GM20000 (cell line): ENCODE results near the gene FAM204A.

Experiments used
- DNase-seq: peaks from one replicate; pipeline ENCODE4 v3.0.0; 2012; ENCODE audit warnings: low spot score
- TF ChIP-seq, protein P1 (sequence below): IDR thresholded peaks from 2 replicates; pipeline ENCODE4 v1.5.1; 2012; ENCODE audit warnings: mild to moderate bottlenecking, control low read depth; ENCODE audit errors: extremely low read depth, missing control alignments

The FAM204A gene

DNA sequence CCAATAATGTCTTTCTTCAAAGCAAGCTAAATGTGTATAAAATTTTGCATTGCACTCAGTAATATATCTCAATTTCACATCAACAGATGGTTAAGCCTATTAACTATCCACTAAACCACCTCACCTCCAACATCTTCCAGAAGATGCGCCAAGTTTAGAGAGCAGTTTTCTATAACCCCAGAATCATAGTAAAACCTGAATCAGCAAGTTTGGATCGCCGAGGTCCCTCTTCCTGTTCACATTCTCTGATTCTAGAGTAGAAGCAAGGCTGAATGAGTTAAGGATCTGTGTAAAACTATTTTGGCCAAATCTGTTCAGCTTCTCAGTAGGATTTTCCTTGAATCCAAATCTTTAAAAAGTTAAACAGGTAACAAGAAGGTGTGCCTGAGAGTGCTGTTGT lies 1.4 kb upstream of the FAM204A start:
- DNase-seq, result no peak
- TF ChIP-seq, protein P1, sequence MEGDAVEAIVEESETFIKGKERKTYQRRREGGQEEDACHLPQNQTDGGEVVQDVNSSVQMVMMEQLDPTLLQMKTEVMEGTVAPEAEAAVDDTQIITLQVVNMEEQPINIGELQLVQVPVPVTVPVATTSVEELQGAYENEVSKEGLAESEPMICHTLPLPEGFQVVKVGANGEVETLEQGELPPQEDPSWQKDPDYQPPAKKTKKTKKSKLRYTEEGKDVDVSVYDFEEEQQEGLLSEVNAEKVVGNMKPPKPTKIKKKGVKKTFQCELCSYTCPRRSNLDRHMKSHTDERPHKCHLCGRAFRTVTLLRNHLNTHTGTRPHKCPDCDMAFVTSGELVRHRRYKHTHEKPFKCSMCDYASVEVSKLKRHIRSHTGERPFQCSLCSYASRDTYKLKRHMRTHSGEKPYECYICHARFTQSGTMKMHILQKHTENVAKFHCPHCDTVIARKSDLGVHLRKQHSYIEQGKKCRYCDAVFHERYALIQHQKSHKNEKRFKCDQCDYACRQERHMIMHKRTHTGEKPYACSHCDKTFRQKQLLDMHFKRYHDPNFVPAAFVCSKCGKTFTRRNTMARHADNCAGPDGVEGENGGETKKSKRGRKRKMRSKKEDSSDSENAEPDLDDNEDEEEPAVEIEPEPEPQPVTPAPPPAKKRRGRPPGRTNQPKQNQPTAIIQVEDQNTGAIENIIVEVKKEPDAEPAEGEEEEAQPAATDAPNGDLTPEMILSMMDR, result no peak

- DNase-seq, result no peak
- TF ChIP-seq, protein P1, result no peak
Measured at GRCh38 chr10:118343115-118343514, 991 bp upstream of the FAM204A start.

- no peak for DNase-seq
- TF ChIP-seq, protein P1, result no peak
Measured at GRCh38 chr10:118342638-118343020, 505 bp upstream of the FAM204A start.

DNA sequence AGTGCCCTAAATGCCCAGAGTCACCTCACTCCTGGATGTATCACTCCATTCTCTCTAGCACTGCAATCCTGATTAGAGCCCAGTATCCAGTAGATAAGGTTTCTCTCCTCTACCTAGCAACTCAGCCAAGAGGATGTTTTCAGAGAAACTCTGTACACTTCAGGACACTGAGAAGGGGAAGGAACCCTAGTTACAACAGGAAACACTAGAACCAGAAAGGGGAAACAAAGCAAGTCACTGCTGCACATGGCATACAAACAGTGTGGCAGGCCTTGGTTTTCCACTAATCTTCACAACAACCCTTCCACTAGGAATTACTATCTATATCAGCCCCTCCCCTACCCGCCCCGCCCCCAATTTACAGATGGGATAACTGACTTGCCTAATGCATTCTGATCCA lies 1.6 kb downstream of the FAM204A start:
- peak; percentile 5 for DNase-seq
- TF ChIP-seq, protein P1, result no peak

- DNase-seq, result no peak
- TF ChIP-seq, protein P1, result no peak
Measured at GRCh38 chr10:118339111-118339510, 3.0 kb downstream of the FAM204A start.

DNA sequence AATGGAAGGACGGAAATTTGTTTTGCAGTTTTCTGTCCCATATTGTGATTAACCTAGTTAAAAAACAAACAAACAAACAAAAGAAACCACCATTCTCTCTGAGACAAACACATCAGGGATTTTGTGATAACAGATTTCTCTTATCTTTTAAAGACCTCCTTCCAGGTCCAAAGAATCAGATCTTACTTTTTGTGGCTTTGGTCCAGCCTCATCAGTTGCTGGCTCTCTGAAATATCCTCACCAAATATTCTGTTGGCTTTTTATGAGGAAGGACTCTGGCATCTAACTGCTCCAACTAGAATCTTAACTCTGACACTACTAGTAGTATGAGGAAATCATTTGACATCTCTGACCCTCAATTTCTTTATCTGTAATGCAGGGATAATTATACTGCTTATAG lies 4.8 kb downstream of the FAM204A start:
- DNase-seq, result no peak
- TF ChIP-seq, protein P1, result no peak

DNA sequence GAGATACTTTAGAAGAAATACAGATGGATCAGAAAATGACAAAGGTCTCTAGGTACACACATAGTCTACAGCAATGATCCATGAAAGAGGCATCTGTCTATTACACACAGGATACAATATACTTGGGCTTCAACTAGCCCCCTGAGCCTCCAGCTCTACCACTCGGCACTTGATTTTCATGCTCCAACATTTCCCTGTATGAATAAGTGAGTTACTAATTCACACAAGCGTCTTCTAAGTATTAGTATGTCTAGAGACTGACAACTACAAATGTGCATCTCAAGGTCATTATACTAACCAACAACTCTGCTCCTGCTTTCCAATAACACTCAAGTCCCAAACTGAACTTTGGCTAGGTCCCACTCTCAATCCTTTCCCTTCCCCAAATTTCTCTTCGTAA lies 8.3 kb downstream of the FAM204A start:
- DNase-seq, result no peak
- TF ChIP-seq, protein P1, result no peak
